ENCODE measurements around the gene TEF.
"Not testable (repeated sequence)": the region's sequence is repeated elsewhere in the genome, so short reads cannot be mapped to it uniquely, and the experiment has no call there.

The TEF gene

DNA sequence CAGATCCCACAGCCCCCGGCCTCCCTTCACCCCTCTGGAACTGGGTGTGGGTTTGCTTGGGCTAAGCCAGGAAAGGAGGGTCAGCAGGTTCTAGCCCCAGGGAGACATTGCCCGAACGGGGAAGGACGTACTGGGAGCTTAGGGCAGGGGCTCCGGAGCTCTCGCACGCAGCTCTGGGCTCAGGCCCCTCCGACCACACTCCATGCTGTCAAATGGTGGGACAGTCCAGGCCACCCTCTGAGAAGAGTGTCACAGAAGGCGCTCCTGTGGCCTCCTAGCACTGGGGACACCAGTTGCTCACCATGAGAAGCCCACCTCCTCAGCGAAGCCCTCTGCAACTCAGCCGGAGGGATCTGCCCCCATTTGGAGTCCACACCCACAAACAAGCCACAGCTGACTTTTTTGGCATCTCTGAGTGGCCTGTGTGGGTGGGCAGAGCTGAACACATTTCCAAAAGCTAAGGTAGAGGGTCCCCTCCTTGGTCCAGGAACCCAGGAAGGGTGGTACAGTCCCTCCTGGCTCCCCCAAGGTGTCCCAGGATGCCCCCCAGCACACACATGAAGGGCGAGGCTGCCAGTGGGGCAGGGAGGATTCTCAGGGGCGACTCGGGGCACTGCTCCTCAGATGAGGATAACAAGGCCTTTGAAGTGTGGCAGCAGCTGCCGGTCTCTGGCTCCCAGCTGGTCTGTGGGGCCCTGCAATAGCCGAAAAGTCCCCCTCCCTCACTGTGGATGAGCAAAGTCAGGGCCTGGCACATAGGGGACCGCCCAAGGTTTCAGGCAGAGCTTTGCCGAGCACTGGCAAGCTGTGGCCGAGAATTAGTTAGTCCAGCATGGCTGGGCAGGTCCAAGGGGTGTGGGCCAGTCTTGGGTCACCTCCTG lies 13.0 kb upstream of the TEF start:
- in situ Hi-C loops (cut with HindIII; ENCODE audit: low pct_ligation_motif_present, low pct_unique_long_range_greater_than_20kb, low sequenced_read_pairs): no loop called here
- DNase-seq: no peak

DNA sequence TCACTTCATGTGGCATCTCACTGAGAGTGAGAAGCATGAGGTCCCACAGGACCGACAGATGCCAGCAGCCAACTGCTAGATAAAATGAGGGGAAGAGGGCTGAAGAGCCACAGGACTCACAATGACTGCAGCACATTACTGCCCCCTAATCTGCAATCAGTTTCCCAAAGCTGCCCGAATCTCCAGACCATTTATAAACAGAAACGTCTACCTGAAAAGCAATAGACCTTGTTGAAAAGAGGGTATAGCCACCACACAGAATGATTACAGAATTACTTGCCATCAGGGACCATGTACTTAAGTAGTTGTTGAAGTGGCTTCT lies 12.4 kb upstream of the TEF start:
- DNase-seq: no peak
- in situ Hi-C loops (cut with HindIII; ENCODE audit: low pct_ligation_motif_present, low pct_unique_long_range_greater_than_20kb, low sequenced_read_pairs): no loop called here

- no peak for DNase-seq
- in situ Hi-C loops (cut with HindIII; ENCODE audit: low pct_ligation_motif_present, low pct_unique_long_range_greater_than_20kb, low sequenced_read_pairs): no loop called here
Observed at GRCh38 chr22:41369837-41370236, 11.9 kb upstream of the TEF start.

- in situ Hi-C loops (cut with HindIII; ENCODE audit: low pct_ligation_motif_present, low pct_unique_long_range_greater_than_20kb, low sequenced_read_pairs): no loop called here
- no peak for DNase-seq
Observed at GRCh38 chr22:41377846-41378245, 3.9 kb upstream of the TEF start.

GRCh38 chr22:41380993-41381328 lies 781 bp upstream of the TEF start:
- in situ Hi-C loops (cut with HindIII; ENCODE audit: low pct_ligation_motif_present, low pct_unique_long_range_greater_than_20kb, low sequenced_read_pairs): no loop called here
- DNase-seq: peak; percentile 57

- DNase-seq: peak; percentile 42
- in situ Hi-C loops (cut with HindIII; ENCODE audit: low pct_ligation_motif_present, low pct_unique_long_range_greater_than_20kb, low sequenced_read_pairs): no loop called here
Observed at GRCh38 chr22:41382098-41382578, 396 bp downstream of the TEF start.

GRCh38 chr22:41382610-41383009 lies 868 bp downstream of the TEF start:
- DNase-seq: no peak
- in situ Hi-C loops (cut with HindIII; ENCODE audit: low pct_ligation_motif_present, low pct_unique_long_range_greater_than_20kb, low sequenced_read_pairs): no loop called here

DNA sequence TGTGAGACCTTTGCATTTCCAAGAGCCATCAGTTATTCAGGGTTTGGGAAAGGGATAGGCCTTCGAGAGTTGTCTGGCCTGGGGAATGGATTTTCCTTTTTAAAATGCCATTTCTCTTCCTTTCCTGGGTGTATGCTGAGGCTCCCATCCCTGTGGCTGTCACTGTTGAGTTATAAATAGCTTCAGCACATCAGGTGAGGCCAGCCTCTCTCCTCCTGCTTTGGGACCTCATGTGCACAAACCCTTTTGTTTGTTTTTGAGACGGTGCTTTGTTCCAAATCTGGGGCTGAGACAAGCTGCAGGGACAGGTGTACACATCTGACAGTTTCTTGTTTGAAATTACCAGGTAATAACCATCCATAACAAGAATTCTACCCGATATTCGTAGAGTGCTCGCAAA lies 1.3 kb downstream of the TEF start:
- DNase-seq: no peak
- in situ Hi-C loops (cut with HindIII; ENCODE audit: low pct_ligation_motif_present, low pct_unique_long_range_greater_than_20kb, low sequenced_read_pairs): no loop called here

DNA sequence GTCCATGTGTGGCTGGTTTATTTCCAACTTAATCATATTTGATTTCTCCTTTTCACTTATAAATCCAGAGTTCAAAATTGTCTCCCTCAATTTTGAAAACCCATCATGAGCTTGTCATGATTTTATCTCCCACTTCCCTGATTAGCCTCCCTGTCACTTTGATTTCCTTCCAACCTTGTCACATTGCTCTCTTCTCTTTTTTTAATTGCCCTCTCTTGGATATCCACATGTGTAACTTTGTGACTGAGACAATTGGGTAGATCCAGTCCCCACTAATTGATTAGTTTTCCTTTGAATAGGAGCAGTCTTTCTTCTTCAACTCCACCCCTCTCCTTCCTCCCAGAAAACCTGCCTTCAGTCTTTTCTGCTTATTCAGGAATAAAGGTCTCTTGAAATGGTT lies 2.4 kb downstream of the TEF start:
- in situ Hi-C loops (cut with HindIII; ENCODE audit: low pct_ligation_motif_present, low pct_unique_long_range_greater_than_20kb, low sequenced_read_pairs): no loop called here
- DNase-seq: no peak

DNA sequence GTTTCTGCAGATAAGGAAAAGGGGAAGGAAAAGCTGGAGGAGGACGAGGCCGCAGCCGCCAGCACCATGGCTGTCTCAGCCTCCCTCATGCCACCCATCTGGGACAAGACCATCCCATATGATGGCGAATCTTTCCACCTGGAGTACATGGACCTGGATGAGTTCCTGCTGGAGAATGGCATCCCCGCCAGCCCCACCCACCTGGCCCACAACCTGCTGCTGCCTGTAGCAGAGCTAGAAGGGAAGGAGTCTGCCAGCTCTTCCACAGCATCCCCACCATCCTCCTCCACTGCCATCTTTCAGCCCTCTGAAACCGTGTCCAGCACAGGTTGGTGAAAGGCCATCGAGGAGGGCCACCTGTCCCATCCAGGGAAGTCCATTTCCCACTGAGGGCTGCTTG lies 5.6 kb downstream of the TEF start:
- no peak for DNase-seq
- in situ Hi-C loops (cut with HindIII; ENCODE audit: low pct_ligation_motif_present, low pct_unique_long_range_greater_than_20kb, low sequenced_read_pairs): no loop called here

DNA sequence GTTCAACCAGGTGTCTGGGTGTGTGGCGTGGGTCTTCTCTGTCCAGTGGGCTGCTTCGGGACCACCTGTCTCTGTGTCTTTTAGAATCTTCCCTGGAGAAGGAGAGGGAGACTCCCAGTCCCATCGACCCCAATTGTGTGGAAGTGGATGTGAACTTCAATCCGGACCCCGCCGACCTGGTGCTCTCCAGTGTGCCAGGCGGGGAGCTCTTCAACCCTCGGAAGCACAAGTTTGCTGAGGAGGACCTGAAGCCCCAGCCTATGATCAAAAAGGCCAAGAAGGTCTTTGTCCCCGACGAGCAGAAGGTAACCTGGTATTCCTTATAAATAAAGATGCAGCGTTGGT lies 12.2 kb downstream of the TEF start:
- in situ Hi-C loops (cut with HindIII; ENCODE audit: low pct_ligation_motif_present, low pct_unique_long_range_greater_than_20kb, low sequenced_read_pairs): no loop called here

GRCh38 chr22:41395531-41396240 lies 13.9 kb downstream of the TEF start:
- DNase-seq: no peak
- in situ Hi-C loops (cut with HindIII; ENCODE audit: low pct_ligation_motif_present, low pct_unique_long_range_greater_than_20kb, low sequenced_read_pairs): no loop called here

More for the DNA sequence above, 12.2 kb downstream of the TEF start:
- no peak for DNase-seq

GRCh38 chr22:41397143-41397811 lies 15.5 kb downstream of the TEF start:
- no peak for DNase-seq
- in situ Hi-C loops (cut with HindIII; ENCODE audit: low pct_ligation_motif_present, low pct_unique_long_range_greater_than_20kb, low sequenced_read_pairs): no loop called here

- in situ Hi-C loops (cut with HindIII; ENCODE audit: low pct_ligation_motif_present, low pct_unique_long_range_greater_than_20kb, low sequenced_read_pairs): no loop called here
Observed at GRCh38 chr22:41398921-41399320, 17.2 kb downstream of the TEF start.

GRCh38 chr22:41401781-41402648 lies 20.3 kb downstream of the TEF start:
- peak; percentile 59 for DNase-seq
- in situ Hi-C loops (cut with HindIII; ENCODE audit: low pct_ligation_motif_present, low pct_unique_long_range_greater_than_20kb, low sequenced_read_pairs): no loop called here

More at GRCh38 chr22:41398921-41399320, 17.2 kb downstream of the TEF start:
- DNase-seq: no peak

- in situ Hi-C loops (cut with HindIII; ENCODE audit: low pct_ligation_motif_present, low pct_unique_long_range_greater_than_20kb, low sequenced_read_pairs): not testable (repeated sequence)
Observed at GRCh38 chr22:41402851-41403250, 21.1 kb downstream of the TEF start.

GRCh38 chr22:41403532-41404318 lies 22.0 kb downstream of the TEF start:
- in situ Hi-C loops (cut with HindIII; ENCODE audit: low pct_ligation_motif_present, low pct_unique_long_range_greater_than_20kb, low sequenced_read_pairs): no loop called here
- DNase-seq: peak; percentile 89

More at GRCh38 chr22:41402851-41403250, 21.1 kb downstream of the TEF start:
- not testable (repeated sequence) for DNase-seq

DNA sequence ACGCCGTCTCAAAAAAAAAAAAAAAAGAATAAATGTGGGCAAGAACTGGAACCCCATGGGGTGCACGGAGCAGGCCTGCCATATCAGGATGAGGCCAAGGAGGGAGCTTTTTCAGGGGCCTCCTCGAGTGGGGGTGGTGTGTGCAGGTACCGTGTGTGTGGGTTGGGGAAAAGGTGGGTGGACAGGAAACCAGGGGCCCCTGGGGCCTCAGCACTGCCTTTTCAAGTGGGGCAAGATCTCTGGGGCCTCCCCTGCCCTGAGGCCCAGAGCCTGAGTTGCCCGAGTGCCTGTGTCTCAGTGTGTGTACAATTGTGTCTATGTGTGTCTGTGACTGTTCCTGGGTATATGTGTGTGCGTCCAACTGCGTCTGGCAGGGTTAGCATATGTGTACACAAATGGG lies 23.8 kb downstream of the TEF start:
- in situ Hi-C loops (cut with HindIII; ENCODE audit: low pct_ligation_motif_present, low pct_unique_long_range_greater_than_20kb, low sequenced_read_pairs): no loop called here

More for the DNA sequence above, 23.8 kb downstream of the TEF start:
- no peak for DNase-seq
